ENCODE measurements around the gene ABL1. TPM values are rescaled to one million over a fixed set of nuclear protein-coding genes. Genes with fewer than 3 reads are reported as not detected.

Gene ABL1
- total RNA-seq, 1 donor from 2014 or later, result 33.0 TPM

GRCh38 chr9:130823435-130823834 lies 11.6 kb upstream of the ABL1 start:
- ATAC-seq, result no peak
- no peak for DNase-seq (ENCODE audit: missing footprints)
- intact Hi-C loops (cut with DNase I), result no loop called here

GRCh38 chr9:130824079-130824478 lies 11.0 kb upstream of the ABL1 start:
- ATAC-seq (no peak), DNase-seq (ENCODE audit: missing footprints) (no peak)
- intact Hi-C loops (cut with DNase I), result no loop called here

GRCh38 chr9:130824643-130825350 lies 10.3 kb upstream of the ABL1 start:
- intact Hi-C loops (cut with DNase I), result no loop called here

GRCh38 chr9:130825351-130825651 lies 9.8 kb upstream of the ABL1 start:
- DNase-seq (ENCODE audit: missing footprints) (no peak), ATAC-seq (no peak)
- intact Hi-C loops (cut with DNase I), result no loop called here

More at GRCh38 chr9:130824643-130825350, 10.3 kb upstream of the ABL1 start:
- DNase-seq (ENCODE audit: missing footprints) (no peak), ATAC-seq (peak; percentile 95)

- ATAC-seq (no peak), DNase-seq (ENCODE audit: missing footprints) (no peak)
- intact Hi-C loops (cut with DNase I), result no loop called here
These were observed 9.2 kb upstream of the ABL1 start for GRCh38 chr9:130825809-130826208.

GRCh38 chr9:130829762-130830161 lies 5.3 kb upstream of the ABL1 start:
- intact Hi-C loops (cut with DNase I), result loop anchor here (10.0 kb wide), 1 partner anchor 115 kb away; no protein-coding TSS in a partner anchor
- DNase-seq (ENCODE audit: missing footprints), result no peak
- no peak for ATAC-seq

GRCh38 chr9:130830231-130830760 lies 4.8 kb upstream of the ABL1 start:
- ATAC-seq (no peak), DNase-seq (ENCODE audit: missing footprints) (no peak)
- intact Hi-C loops (cut with DNase I), result loop anchor here (10.0 kb wide), 1 partner anchor 115 kb away; no protein-coding TSS in a partner anchor

- no peak for DNase-seq (ENCODE audit: missing footprints)
- intact Hi-C loops (cut with DNase I), result loop anchor here (10.0 kb wide), 1 partner anchor 116 kb away; no protein-coding TSS in a partner anchor
These were observed 4.0 kb upstream of the ABL1 start for GRCh38 chr9:130831077-130831476.

GRCh38 chr9:130833031-130833990 lies 1.7 kb upstream of the ABL1 start:
- intact Hi-C loops (cut with DNase I), result loop anchor here (1.0 to 10.0 kb wide), 2 partner anchors 50 to 119 kb away; no protein-coding TSS in a partner anchor
- no peak for DNase-seq (ENCODE audit: missing footprints)
- no peak for ATAC-seq

More at GRCh38 chr9:130831077-130831476, 4.0 kb upstream of the ABL1 start:
- no peak for ATAC-seq

- no peak for ATAC-seq
- peak; percentile 69 for DNase-seq (ENCODE audit: missing footprints)
- intact Hi-C loops (cut with DNase I), result loop anchor here (2.0 to 10.0 kb wide), 2 partner anchors 25 to 121 kb away; no protein-coding TSS in a partner anchor
These were observed 616 bp downstream of the ABL1 start for GRCh38 chr9:130835441-130836298.

GRCh38 chr9:130837002-130837511 lies 2.0 kb downstream of the ABL1 start:
- intact Hi-C loops (cut with DNase I), result loop anchor here (10.0 kb wide), 1 partner anchor 122 kb away; no protein-coding TSS in a partner anchor
- DNase-seq (ENCODE audit: missing footprints), result no peak
- ATAC-seq, result no peak

- ATAC-seq, result no peak
- no peak for DNase-seq (ENCODE audit: missing footprints)
- intact Hi-C loops (cut with DNase I), result loop anchor here (10.0 kb wide), 1 partner anchor 123 kb away; no protein-coding TSS in a partner anchor
These were observed 2.6 kb downstream of the ABL1 start for GRCh38 chr9:130837643-130838042.

- intact Hi-C loops (cut with DNase I), result loop anchor here (10.0 kb wide), 1 partner anchor 125 kb away; no protein-coding TSS in a partner anchor
- no peak for DNase-seq (ENCODE audit: missing footprints)
- ATAC-seq, result no peak
These were observed 4.4 kb downstream of the ABL1 start for GRCh38 chr9:130839132-130840111.

GRCh38 chr9:130842545-130842944 lies 7.5 kb downstream of the ABL1 start:
- DNase-seq (ENCODE audit: missing footprints) (no peak), ATAC-seq (no peak)
- intact Hi-C loops (cut with DNase I), result no loop called here

- DNase-seq (ENCODE audit: missing footprints) (no peak), ATAC-seq (no peak)
- intact Hi-C loops (cut with DNase I), result no loop called here
These were observed 8.2 kb downstream of the ABL1 start for GRCh38 chr9:130843049-130843908.

- DNase-seq (ENCODE audit: missing footprints) (no peak), ATAC-seq (no peak)
- intact Hi-C loops (cut with DNase I), result no loop called here
These were observed 9.0 kb downstream of the ABL1 start for GRCh38 chr9:130844044-130844451.
